OCI-M2 (cell line): ENCODE measurements around the gene FAM83C.

Source experiments
- DNase-seq: peaks from one replicate; lab custom pipeline; 2025; ENCODE audit not compliant: unreplicated experiment; lab: John Stamatoyannopoulos, UW

FAM83C gene

DNA sequence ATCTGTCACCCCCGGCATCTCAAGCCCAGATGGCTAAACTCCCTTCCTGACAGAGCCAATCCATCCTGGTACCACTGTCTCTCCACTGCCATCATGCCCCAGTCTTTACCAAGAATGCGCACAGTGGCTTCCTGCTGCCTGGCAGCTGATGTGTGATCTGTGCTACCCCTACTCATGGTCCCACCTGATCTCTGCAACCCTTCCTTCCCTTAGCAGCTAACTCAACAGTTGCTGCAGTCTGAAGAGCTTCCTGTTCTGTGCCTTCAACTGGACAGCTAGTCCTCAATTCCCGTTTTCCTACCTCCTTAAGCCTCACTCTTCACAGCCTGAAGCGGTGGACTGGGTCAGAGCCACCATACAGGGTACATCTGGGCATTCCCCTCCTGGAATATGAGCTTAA is 7.6 kb upstream of the FAM83C start:
- DNase-seq, result no peak

DNA sequence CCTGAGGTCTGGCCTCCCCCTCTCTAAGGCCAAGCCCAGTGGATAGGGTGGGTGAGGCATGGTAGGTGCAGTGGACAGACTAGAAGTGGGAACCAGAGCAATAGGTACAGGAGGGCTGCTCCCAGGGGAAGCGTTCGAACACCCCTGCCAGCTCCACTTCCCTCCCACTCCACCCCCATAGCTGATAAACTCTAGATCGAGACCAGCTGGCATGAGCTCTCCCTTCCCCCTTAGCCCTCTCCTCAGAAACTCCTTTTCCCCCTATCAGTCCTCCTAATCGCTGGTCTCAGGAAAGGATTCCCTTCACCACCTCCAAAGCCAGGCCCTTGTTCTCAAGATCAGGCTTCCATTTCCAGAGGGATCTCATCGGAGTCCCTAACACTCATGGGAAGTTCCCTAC is 6.0 kb upstream of the FAM83C start:
- DNase-seq, result no peak

DNA sequence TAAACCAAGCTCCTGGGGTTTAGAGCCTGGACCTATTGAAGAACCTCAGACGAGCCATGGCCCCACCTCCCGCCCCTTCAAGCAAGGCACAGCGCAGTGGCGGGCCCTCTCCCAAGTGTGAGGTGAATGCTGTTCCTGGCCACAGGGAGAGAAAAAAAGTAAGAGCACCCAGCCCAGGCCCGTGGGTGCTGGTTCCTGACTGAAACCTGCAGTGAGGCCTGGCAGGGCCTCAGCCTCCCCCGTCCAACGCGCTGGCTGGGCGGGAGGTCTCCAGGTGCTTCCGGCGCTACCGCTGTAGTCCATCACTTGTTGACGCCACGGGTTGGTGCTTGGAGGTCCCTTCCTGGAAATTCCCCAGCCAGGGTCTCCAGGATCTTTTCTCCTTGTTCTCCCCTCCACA is 5.5 kb upstream of the FAM83C start:
- no peak for DNase-seq

DNA sequence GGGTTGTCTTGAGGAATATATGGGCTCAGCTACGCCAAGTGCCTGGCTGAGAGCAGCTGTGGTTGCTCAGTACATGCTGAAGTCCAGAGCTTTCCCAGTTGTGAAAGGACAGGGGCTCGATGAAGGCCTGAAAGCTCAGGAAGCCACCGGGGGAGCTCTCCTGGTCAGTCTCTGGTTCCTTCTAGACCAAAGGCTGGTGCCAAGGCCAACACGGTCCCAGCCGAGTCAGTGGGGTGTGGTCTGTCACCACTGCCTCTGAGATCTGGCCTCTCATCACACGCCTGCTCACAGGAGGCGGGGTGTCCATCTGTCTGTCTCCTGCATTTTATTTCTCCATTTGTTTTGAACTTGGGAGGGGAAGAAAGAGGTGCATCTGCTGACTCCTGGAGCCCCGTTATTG is 4.9 kb upstream of the FAM83C start:
- DNase-seq, result no peak

DNA sequence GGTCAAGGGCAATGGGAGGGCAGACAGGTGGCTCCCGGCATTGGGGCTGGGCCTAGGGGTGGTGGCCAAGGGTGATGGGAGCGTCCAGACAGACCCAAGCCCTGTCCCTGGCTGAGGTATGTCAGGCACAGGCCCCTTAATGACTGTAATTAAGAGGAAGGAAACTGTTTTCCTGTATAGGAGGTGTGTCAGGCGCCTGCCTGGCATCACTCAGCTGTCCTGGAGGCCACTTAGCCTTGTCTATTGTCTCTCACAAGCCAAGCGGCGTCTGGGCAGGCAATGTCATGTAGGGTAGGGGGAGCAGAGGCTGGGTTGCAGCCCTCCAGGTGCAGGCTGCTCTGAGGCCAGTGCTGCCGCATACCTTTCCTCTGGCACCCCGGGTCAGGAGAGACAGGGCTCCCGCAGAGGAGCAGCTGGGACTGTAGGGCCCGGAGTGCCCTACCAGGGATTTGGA is 3.9 kb upstream of the FAM83C start:
- no peak for DNase-seq

DNA sequence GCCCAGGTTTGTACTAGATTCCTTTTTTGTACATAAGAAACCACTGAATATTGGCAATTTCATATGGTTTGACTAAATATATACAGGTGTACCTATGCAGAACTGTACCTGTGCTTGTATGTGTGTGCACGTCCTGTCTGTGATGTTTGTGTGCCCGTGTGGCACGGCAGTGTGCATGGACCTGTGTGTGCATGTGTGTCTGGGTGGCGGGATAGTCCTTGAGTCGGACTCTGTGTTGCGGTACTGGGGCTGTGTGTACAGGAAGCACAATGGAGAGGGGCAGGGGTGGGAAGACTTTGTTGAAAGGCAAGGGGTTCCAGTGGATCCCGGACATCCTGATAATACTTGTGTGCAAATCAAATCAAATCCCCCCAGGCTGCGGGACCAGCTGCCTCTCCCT is 3.4 kb upstream of the FAM83C start:
- no peak for DNase-seq

DNA sequence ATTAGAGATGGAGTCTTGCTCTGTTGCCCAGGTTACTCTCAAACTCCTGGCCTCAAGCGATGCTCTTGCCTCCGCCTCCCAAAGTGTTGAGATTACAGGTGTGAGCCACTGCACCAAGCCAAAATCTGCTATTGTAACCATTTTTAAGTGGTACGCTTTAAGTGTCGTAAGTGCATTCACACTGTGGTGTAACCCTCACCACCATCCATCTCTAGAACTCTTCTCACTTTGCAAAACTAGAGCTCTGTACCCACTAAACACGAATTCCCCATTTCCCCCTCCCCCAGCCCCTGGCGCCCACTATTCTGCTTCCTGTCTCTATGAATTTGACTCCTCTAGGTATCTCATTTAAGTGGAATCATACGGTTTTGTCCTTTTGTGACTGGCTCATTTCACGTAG is 2.8 kb upstream of the FAM83C start:
- no peak for DNase-seq

DNA sequence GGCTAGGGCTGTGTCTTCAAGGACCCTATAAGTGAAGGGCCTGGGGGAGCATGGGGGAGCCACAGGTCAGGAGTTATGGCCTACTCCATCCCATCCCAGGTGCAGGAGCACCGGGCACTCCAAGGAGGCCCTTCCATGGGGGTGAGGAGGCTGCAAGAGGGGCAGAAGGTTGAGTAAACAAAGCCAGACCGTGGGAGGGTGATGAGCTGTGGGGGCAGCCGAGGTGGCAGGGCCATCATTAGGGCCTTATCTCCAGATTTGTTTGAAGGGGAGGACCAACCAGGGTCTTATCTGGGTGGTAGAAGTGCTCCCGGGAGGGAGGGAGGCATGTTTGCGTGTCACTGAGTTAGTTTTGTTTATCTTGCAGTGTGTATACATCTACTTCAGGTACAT is 2.1 kb upstream of the FAM83C start:
- no peak for DNase-seq

DNA sequence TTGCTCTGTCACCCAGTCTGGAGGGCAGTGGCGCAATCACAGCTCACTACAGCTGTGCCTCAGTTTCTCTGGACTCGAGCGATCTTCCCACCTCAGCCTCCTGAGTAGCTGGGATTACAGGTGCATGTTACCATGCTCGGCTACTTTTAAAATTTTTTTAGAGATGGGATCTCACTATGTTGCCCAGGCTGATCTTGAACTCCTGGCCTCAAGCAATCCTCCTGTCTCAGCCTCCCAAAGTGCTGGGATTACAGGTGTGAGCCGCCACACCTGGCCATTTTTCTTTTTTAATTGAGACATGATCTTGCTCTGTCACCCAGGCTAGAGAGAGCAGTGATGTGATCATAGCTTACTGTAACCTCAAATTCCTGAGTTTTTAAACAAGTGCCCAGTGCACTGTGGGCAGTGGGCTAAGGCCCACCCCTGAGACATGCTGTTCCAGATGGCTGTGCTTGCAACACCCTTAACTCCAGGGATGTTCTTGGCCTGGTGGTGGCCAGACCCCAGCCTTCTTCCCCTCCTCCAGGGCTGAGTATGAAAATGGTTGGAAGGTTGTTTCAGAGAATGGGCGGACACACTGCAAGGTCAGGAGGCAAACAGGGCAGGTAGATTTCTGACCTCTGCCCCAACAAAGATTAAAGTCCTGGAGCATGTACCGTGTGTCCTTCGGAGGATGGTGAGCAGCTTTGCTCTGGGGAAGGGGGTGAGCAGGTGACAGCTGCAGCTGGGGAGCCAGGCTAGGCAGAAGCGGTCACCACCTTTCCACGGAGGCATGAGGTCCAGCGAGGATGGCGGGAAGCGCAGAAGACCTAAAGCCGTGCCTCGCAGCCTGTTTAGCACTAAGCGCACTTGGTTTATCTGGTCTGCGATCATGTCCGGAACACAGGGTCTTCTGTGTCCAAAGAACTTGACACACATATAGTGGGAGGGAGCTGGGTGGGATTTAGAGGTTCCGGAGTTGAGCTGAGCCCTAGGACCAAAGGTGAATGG is 1.4 kb upstream of the FAM83C start:
- no peak for DNase-seq

DNA sequence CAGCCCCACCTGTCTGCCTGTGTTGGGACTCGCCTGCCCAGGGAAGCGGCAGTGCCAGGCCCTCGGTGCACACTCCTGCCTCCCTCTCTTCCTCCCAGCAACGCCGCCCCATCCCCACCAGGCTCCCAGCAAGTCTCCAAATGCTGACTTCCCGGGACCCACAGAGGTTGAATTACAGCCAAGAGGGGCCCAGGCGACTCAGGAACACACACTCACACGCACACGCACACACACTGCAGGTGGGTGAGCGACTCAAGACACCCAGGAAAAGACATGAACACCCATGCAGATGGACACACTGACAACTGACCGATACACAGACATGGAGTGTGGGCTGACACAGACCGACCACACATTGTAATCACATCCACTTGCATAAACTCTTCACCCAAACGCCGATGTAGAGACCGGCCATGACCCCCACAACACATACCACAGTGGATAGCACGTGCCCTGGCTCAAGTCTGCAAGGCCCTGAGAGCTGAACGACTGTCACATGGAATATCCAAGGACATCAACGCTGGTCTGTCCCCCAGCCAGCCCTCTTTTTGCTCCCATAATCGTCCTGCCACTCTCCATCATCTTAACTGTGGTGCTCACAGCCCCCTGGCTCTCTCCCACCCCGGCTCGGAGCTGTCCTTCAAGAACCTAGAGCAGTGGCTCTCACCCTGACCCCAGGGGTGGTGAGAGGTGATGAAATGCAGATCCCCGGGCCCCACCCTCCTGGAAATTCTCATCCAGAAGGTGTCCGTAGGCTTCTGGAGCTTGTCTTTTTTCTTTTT is 470 bp upstream of the FAM83C start:
- no peak for DNase-seq

DNA sequence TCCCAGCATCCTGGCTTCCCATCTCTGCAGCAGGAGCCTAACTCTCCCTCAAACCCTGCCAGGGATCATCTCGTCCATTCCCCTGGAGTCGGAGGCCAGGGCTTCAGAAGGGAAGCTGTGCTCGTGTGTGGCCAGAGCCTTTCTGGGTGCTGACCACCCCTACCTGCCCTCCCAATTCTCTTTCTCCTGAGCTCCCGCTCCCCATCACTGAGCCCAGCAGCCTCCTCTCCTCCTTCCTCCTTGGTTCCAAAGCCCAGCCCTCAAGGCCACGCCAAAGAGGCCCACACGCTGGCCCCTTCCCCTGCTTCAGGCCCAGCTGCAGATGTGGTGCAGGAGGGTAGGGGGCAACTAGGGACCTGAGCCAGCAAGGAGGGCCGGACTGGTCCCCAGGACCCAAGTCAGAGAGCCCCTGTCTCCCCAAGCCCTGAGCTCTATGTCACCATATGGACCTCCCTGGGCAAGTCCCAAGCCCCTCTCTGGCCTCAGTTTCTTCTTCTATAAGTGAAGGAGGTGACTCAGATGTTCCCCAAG is 1.3 kb downstream of the FAM83C start:
- no peak for DNase-seq

DNA sequence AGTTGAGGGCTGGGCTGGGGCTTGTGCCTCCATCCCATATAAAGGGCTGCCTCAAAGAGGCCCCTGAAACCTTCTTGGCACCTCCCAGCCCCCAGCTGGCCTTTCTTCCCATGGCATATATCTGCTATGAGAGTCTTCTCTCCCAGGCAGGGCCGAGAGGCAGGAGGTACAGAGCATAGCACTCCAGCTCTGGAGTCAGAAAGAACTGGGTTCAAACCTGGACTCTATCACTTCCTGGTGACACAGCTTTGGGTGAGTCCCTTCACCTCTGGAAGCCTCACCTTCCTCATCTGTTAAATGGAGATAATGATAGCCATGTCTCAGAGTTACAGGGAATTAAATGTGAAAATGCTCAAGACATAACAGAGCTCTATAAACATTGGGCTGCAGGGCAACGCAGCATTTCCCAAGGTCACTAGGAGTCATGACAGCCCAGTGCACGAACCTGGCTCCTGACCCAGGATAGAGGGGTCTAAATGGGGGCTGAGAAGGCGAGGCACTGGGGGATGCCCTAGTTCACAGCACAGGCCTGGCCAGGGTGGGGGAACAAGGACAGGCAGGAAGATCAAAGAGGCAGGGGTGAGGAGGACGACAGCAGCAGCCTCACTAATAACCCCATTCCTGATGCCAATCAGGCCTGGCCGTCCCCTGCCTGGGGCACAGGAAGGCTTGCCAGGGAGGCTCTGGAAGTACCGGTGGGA is 1.9 kb downstream of the FAM83C start:
- DNase-seq, result no peak

DNA sequence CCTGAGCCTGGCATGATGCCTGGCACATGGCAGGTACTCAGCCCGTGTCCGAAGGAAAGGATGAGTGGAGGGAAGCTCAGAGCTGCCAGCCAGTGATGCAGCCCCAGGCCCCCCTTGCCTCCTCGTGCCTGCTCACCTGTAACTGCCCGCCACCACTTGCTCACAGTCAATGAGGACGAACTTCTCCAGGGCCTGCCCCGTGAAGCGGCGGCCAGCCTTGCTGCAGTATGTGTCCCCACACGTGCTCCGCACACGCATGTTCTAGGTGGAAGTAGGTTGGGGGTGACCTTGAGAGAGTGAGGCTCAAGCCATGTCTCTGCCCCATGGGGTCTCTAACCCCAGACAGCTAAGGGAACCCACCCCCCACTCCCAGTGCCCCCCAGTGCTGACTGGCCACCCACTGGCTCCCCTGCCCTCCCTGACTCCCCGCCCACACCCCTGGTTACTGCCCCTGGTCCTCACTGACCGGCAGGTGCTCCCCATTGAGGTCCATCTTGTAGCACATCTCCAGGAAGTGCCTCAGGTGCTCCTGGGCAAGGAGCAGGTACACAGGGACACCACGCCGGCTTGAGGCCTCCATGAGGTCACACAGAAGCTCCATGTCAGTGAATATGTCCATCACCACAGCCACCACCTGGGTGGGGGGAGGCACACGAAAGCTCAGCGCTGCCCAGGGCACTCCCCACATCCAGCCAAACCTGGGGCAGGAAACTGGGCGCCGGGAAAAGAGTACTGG is 3.7 kb downstream of the FAM83C start:
- no peak for DNase-seq

DNA sequence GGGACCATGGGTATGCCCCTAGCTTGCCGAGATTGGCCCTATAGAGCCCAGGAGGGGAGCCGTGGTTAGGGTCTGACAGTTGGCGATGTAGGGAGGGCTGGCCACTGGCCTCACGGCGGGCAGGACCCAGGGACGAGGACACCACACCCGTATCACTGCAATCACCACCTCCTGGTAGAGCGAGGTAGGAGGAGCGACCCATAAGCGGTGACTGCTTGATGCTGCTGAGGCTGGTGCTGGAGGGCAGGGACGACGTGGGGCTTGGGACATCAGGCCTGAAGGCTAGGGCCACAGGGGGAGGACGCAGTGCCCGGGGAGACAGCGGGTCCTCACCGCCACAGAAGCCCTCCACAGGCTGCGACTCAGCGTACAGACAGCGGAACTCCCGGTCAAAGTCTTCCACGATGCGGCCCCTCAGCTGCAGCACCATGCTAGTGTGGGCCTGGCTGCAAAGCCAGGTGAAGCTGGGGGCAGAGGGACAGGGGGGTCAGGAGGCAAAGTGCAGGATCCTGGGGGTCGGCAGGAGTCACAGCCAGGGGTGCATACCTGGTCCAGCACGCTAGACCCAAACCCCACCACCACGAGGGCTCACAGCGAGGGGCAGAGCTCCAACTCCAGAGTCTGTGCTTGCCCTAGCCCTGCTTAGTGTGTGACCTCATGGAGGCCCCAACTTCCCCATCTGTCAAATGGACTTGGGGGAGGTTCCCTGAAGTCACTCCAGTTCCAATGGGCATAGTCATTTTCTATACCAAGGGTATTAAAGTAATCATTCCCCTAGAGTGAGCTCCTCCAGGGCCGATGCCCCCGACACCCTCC is 4.5 kb downstream of the FAM83C start:
- no peak for DNase-seq

DNA sequence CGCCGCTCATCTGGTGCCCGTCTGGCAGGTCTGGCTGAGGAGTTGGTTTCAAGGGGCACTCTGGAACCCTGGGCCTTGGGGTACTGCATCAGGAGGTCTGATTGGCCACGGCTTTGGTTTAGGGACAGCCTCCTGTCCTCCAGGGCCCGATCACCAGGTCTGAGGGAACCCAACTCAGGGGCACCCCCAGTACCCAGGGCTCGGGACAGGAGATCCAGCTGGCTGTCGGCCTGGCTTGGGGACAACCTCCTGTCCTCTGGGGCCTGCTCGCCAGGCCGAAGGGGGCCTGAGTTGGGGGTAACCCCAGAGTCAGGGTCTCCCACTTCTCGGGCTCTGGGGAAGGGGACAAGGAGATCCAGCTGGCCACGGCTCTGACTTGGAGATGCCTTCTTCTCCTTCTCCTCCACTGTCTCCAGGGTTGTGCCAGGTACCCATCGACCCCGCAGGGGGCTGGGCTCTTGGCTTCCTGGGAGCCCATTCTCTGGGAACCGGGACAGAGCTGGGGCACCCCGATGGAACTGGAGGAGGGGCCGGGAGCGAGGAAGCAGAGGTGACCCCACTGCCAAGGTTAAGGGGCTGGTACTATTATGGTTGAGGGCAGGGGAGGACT is 5.2 kb downstream of the FAM83C start:
- DNase-seq, result no peak

DNA sequence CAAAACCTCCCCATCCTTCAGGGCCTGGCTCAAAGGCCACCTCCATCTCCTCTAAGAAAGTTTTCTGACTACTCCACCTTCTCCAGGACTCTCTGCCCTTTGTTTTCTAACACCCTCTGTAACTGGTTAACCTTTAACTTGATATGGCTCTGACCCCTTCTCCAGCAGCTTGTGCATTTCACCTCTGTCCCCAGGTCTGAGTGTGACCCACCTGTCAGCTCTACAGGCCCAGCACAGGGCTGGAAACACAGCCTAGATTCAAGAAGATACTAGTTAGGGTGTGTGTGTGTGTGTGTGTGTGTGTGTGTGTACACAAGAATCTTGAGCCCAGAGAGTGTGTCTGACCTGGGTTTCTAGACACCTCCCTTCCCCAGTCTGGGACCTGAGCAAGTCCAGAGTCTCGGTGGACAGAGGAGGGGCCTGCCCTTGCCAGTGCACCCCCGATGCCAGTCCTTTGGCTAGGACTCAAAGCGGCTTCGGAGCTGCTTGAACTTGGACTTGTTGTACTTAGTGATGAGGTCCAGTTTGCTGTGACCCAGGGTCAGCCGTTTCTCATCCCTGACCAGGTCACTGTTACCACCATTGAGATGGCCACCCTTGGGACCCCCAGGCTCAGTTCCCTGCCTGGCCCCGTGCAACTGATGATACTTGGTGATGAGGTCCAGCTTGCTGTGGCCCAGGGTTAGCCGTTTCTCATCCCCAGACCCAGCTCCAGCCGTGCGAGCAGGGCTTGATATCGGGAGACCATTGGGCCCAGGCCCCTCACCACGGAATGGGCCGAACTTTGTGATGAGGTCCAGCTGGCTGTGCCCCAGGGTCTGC is 5.9 kb downstream of the FAM83C start:
- DNase-seq, result no peak

DNA sequence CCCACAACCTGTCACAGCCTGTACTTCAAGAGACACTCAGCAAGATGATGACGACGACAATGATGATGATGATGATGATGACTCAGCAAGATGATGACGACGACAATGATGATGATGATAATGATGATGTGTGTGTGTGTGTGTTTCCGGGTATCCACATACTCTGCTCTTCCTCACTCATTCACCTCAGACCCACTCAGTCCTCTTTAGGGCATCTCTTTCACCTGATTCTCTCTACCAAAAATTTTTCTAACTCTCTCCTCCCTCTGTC is 6.5 kb downstream of the FAM83C start:
- DNase-seq, result no peak

DNA sequence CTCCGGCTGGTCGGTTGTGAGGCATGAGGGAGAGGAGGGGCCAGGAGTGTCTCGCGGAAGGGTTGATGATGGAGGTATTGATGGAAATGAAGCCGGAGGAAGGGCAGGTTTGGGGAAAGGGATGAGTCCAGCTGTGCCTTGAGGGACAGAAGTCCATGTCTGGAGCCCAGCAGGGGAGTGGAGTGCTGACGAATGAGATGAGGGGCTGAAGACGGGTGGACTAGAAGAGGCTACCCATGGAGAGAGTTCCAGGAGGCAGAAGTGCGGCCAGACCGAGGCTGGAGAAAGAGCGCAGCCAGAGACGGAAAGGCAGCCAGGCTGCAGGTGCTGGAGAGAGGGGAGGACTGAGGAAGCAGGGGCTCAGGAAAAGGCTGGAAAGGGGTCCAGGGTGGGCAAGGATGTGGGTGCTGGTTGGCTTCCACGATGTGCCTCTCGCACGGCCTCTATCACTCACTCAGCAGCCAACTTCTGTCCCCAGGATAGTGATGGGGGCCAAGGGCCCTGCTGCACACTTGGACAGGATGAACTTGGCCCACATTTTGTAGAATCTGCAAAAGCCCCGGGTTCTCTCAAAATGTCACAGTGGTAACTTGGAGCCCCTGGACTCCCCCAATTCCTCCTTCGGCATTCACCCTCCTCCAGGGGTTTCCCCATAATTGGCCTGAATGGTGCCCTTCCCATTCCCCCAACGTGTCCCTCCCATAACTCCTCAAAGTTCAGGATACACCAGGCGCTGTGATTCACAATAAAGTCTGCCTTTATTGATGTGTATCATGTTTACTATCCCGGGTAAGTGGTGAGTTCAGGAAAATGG is 7.0 kb downstream of the FAM83C start:
- DNase-seq, result no peak
